ENCODE measurements around the gene VPS37C. TPM values are rescaled to one million over a fixed set of nuclear protein-coding genes. Genes with fewer than 3 reads are reported as not detected.

Gene VPS37C
- total and polyA plus RNA-seq, 2 donors from 2014 or later, result 13.9 to 31.8 TPM

DNA sequence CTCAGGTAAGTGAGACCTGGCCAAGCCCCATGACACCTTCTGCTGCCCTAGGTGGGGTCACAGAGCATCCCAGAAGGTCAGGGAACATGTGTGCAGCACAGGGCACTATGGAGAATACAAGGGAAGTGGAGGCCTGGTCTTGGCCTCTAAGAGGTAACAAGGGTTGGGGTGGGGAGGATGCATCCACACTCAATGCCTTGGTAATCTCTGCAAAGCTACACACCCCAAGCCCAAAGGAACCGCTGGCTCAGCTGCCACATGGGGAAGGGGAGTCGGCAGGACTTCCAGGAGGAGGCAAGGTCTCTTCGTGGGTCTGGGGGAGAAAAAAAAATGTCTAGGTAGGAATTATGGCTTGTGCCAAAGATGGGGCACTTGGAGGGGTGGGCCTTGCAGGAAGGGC, 41.7 kb downstream of the VPS37C start:
- DNase-seq (no peak), FAIRE-seq (no peak)
- Histone ChIP-seq H3K4me1 (ENCODE audit: control insufficient read depth in 2 of 3, insufficient read depth in 2 of 3, low read depth in 1 of 3, low read length in 3 of 3) (no peaks in the 10 kb centered on the region), H3K4me3 (ENCODE audit: low read length in 3 of 3) (no peak overlapping the region), H3K27ac (ENCODE audit: low read depth in 2 of 2, low read length in 2 of 2) (no peak overlapping the region), H3K9ac (ENCODE audit: low read length in 3 of 3) (no peak overlapping the region), H3K27me3 (ENCODE audit: control insufficient read depth, insufficient read depth, low read length) (no peaks in the 10 kb centered on the region), H3K36me3 (ENCODE audit: control insufficient read depth in 2 of 3, insufficient read depth in 3 of 3, low read length in 3 of 3) (no peaks in the 10 kb centered on the region), H3K9me3 (ENCODE audit: control insufficient read depth in 2 of 3, insufficient read depth in 1 of 3, low read length in 3 of 3) (no peaks in the 10 kb centered on the region)
- TF ChIP-seq, protein P1, sequence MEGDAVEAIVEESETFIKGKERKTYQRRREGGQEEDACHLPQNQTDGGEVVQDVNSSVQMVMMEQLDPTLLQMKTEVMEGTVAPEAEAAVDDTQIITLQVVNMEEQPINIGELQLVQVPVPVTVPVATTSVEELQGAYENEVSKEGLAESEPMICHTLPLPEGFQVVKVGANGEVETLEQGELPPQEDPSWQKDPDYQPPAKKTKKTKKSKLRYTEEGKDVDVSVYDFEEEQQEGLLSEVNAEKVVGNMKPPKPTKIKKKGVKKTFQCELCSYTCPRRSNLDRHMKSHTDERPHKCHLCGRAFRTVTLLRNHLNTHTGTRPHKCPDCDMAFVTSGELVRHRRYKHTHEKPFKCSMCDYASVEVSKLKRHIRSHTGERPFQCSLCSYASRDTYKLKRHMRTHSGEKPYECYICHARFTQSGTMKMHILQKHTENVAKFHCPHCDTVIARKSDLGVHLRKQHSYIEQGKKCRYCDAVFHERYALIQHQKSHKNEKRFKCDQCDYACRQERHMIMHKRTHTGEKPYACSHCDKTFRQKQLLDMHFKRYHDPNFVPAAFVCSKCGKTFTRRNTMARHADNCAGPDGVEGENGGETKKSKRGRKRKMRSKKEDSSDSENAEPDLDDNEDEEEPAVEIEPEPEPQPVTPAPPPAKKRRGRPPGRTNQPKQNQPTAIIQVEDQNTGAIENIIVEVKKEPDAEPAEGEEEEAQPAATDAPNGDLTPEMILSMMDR (IDR thresholded peaks at IDR 0.05; ENCODE audit: borderline replicate concordance, extremely low read depth, insufficient read depth), result no peak
- intact Hi-C loops (cut with DNase I), result no loop called here

DNA sequence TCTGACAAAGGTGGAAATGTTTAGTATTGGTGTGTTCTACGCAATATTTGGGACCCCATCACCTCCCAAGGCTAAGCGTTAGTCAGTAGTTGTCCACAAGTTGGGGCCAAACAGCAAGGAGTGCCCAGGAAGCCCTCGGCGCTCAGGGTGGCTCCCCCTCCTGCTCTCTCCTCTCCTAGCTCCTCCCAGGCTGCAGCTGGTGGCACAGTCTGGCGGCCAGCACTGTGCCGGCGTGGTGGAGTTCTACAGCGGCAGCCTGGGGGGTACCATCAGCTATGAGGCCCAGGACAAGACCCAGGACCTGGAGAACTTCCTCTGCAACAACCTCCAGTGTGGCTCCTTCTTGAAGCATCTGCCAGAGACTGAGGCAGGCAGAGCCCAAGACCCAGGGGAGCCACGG, 42.2 kb downstream of the VPS37C start:
- Histone ChIP-seq H3K27me3 (ENCODE audit: control insufficient read depth, insufficient read depth, low read length) (no peaks in the 10 kb centered on the region), H3K4me1 (ENCODE audit: control insufficient read depth in 2 of 3, insufficient read depth in 2 of 3, low read depth in 1 of 3, low read length in 3 of 3) (no peaks in the 10 kb centered on the region), H3K9me3 (ENCODE audit: control insufficient read depth in 2 of 3, insufficient read depth in 1 of 3, low read length in 3 of 3) (no peaks in the 10 kb centered on the region), H3K36me3 (ENCODE audit: control insufficient read depth in 2 of 3, insufficient read depth in 3 of 3, low read length in 3 of 3) (no peaks in the 10 kb centered on the region), H3K9ac (ENCODE audit: low read length in 3 of 3) (no peak overlapping the region), H3K27ac (ENCODE audit: low read depth in 2 of 2, low read length in 2 of 2) (no peak overlapping the region), H3K4me3 (ENCODE audit: low read length in 3 of 3) (no peak overlapping the region)
- intact Hi-C loops (cut with DNase I), result no loop called here
- TF ChIP-seq, protein P1 (IDR thresholded peaks at IDR 0.05; ENCODE audit: borderline replicate concordance, extremely low read depth, insufficient read depth), result no peak
- DNase-seq (no peak), FAIRE-seq (no peak)

DNA sequence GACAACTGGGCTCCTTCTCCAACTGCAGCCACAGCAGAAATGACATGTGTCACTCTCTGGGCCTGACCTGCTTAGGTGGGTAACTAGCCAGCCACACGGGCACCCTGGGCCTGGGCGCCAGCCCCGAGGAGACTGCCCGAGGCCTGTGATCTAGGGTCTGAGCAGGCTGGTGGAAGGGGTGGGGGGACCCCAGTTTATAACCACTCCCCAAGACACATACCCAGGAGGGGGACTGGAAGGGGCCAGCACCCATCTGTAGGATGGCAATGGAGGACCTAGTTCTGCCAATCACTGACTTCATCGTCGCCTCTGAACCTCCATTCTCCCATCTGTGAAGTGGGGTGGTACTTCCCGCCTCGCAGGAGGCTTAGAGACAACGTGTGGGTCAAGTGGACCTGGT, 42.8 kb downstream of the VPS37C start:
- no peak overlapping the region for H3K27ac ChIP-seq (ENCODE audit: low read depth in 2 of 2, low read length in 2 of 2)
- no peaks in the 10 kb centered on the region for H3K27me3 ChIP-seq (ENCODE audit: control insufficient read depth, insufficient read depth, low read length)
- TF ChIP-seq, protein P1 (IDR thresholded peaks at IDR 0.05; ENCODE audit: borderline replicate concordance, extremely low read depth, insufficient read depth), result no peak
- H3K4me1 ChIP-seq (ENCODE audit: control insufficient read depth in 2 of 3, insufficient read depth in 2 of 3, low read depth in 1 of 3, low read length in 3 of 3), result no peaks in the 10 kb centered on the region
- intact Hi-C loops (cut with DNase I), result no loop called here
- H3K4me3 ChIP-seq (ENCODE audit: low read length in 3 of 3), result no peak overlapping the region
- no peak overlapping the region for H3K9ac ChIP-seq (ENCODE audit: low read length in 3 of 3)
- no peak for DNase-seq
- H3K36me3 ChIP-seq (ENCODE audit: control insufficient read depth in 2 of 3, insufficient read depth in 3 of 3, low read length in 3 of 3), result no peaks in the 10 kb centered on the region
- FAIRE-seq, result no peak
- no peaks in the 10 kb centered on the region for H3K9me3 ChIP-seq (ENCODE audit: control insufficient read depth in 2 of 3, insufficient read depth in 1 of 3, low read length in 3 of 3)

DNA sequence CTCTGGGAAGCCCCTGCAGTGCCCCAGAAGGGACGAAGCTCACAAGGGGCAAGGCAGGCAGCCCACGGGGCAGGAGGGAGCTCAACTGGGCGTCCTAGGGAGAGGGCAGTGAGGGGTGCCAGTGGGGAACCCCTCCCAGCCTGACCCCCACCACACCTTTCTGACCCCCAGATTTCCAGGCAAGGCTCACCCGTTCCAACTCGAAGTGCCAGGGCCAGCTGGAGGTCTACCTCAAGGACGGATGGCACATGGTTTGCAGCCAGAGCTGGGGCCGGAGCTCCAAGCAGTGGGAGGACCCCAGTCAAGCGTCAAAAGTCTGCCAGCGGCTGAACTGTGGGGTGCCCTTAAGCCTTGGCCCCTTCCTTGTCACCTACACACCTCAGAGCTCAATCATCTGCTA, 43.2 kb downstream of the VPS37C start:
- H3K36me3 ChIP-seq (ENCODE audit: control insufficient read depth in 2 of 3, insufficient read depth in 3 of 3, low read length in 3 of 3), result no peaks in the 10 kb centered on the region
- FAIRE-seq (no peak), DNase-seq (no peak)
- TF ChIP-seq, protein P1 (IDR thresholded peaks at IDR 0.05; ENCODE audit: borderline replicate concordance, extremely low read depth, insufficient read depth), result no peak
- no peak overlapping the region for H3K9ac ChIP-seq (ENCODE audit: low read length in 3 of 3)
- H3K4me1 ChIP-seq (ENCODE audit: control insufficient read depth in 2 of 3, insufficient read depth in 2 of 3, low read depth in 1 of 3, low read length in 3 of 3), result no peaks in the 10 kb centered on the region
- H3K27ac ChIP-seq (ENCODE audit: low read depth in 2 of 2, low read length in 2 of 2), result no peak overlapping the region
- H3K27me3 ChIP-seq (ENCODE audit: control insufficient read depth, insufficient read depth, low read length), result no peaks in the 10 kb centered on the region
- no peak overlapping the region for H3K4me3 ChIP-seq (ENCODE audit: low read length in 3 of 3)
- no peaks in the 10 kb centered on the region for H3K9me3 ChIP-seq (ENCODE audit: control insufficient read depth in 2 of 3, insufficient read depth in 1 of 3, low read length in 3 of 3)
- intact Hi-C loops (cut with DNase I), result no loop called here

Data from kidney (tissue), 14 donors.